Measurements from ENCODE around the gene EHBP1.

EHBP1 gene

DNA sequence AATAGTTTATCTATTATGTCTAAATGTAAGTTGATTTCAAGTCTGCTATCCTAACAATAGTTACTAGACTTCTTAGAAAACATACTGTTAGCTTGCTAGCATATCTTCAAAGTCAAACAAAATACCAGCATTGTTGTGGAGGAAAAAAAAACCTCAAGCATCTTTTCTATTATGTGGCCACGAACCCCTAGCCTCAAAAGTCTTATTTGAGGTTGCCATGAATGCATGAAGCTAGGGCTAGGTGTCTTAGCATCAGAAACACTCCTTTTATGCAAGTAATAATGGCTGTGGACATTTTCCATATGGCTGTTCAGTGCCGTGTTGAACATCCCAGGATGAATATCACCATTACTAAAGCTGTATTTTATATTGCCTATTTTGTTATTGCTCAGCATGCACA is 258.5 kb downstream of the EHBP1 start:
- DNase-seq (ENCODE audit: low read depth) = no peak

DNA sequence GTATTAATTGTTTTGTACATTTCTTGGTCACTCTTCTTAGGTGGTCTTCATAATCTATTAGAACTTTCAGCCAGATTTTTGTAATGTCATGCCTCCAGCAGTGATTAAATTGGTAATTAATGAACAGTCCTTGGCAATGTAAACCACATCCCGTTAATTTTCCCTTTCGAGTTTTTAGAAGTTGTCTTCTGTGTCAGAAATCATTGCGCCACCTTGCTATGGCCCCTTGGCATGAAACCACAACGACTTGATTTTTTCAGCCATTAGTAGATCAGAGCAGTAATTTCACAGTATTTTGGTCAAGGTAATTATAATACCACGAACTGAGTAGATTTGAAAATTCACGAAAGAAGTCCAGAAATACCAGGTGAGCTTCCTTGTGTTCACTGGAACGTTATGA is 259.2 kb downstream of the EHBP1 start:
- DNase-seq (ENCODE audit: low read depth) = no peak

DNA sequence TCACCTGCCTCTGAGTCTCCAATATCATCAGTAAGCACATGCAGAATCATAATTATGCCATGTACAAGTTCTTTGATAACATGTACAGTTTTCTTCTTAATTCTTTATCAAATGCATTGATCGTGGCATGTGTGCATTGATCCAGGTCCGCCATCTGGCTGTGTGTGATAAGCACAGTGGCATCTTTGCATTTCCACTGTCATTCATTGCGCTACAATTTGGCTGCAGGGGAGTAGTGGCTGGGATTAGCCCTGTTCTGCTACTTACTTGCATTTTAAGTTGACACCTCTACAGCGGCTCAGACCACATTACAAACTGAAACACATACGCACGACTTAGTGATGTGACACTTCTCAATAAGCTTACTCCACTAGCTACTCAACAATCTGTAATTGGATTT is 261.5 kb downstream of the EHBP1 start:
- no peak for DNase-seq (ENCODE audit: low read depth)

DNA sequence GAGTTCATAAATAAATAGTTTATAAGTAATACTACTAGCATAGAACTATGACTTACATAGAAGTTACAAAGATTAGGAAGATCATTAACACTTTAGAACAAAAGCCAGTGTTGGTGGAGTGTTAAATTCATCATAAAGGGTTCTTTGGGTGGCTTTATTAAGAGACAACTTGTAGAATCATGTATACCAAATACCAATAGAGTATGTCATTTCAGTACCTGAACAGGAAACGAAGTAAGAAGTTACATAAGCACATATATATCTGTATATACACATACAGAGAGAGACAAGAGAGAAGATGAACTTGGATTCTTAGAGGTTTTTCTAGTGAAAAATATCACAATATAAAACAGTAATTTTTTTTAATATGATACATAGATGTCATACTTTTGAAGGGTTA is 262.7 kb downstream of the EHBP1 start:
- DNase-seq (ENCODE audit: low read depth) = no peak

DNA sequence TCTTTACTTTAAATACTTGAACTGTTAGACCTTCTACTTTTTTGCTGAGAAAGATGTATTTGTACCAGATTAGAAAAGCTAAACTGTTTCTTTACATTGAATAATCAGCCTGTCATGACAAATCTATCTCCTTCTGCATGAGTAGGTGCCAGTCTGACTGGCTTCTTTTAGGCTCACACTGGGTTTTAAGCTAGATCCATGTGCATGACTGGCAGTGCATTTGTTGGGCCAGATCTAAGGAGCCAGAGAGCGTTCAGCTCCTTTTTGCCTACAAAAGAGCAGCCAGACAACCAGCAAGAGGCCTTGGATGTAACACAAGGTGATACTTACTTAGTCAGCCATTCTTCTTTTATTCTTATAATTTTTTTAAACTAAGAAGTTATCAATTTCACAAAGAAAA is 263.2 kb downstream of the EHBP1 start:
- DNase-seq (ENCODE audit: low read depth) = no peak

DNA sequence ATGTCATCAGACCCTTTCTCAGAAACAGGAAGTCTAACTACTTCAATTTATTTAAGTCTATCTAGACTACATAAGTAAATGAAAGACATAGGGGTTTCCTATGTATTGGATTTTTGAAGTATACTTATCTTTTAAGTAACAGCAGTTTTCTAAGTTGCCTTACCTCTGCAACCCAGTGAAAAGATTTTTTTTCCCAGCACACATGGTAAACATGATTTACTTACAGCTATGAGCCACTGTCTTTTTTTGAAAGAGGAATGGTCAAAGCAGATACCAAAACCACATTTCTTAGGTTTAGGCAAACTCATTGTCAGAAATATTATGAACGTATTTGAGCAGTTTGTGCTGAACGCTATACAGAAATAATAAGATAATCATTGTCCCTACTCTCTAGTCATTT is 266.4 kb downstream of the EHBP1 start:
- no peak for DNase-seq (ENCODE audit: low read depth)

DNA sequence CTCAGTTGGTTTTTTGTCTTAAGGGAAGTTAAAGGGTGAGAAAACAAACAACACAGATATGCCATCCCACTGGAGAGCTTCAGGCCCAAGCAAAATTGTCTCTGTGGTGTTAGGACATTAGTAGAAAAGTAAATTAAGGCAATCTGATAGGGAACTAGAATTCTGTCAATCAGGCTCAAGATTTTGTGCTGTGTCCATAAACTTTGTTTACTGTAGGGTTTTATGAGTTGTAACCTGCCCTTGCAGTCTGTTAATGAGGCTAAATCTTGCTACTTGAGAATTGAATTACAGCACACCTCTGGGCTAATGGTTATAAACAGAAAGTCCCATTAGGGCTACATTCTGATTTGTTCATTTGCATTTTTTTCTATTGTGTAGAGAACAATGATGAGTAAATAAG is 267.1 kb downstream of the EHBP1 start:
- no peak for DNase-seq (ENCODE audit: low read depth)

DNA sequence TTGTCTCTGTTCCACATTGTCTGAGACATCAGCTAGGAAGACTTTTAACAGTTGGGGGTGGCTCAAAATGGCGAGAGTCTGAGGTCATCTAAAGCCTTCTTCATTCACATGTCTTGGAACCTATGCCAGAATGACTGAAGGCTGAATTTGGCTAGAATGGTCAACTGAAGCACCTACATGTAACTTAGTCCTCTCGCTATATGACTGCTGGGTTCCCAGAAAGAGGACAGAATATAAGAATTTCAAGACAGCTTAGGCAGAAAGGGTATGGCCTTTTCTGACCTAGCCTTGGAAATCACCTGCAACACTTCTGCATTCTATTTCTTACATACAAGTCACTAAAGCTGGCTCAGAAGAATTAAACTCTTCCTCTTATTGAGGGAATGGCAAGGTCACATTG is 269.5 kb downstream of the EHBP1 start:
- no peak for DNase-seq (ENCODE audit: low read depth)

DNA sequence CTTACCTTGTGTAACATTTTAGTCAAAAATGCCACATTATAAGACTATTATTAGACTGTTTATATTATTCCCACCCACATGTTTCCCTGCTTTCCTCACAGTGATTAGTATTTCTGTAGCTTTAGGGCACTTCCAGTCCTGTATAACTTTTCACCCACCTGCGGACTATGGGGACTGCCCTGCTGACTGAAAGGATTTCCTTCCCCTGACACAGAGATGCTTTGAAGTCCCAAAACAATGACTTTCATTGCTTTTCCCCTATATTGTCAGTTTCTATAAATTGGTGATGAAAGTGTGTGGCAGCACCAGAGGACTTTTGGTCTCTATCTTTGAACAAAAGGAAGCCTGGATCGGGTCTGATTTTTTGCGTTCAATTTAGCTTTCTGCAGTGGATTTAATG is 286.1 kb downstream of the EHBP1 start:
- no peak for DNase-seq (ENCODE audit: low read depth)

DNA sequence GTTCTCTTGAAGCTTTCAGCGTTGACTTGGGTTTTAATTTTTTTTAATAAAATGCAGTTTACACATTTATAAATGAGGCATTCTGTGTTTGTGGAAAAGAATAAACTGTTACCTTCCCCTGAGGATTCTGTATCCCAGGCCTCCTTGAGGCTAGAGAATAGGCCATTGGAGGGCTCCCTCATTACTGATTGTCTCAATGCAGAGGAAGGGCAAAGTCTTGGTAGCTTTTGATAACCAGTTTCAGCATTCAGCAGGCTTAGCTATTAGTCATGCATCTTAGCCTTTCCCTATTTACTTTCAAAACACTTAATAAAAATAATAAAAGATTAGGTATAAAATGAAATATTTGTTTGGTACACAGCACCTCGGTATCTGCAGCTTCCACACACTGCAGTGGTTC is 287.0 kb downstream of the EHBP1 start:
- no peak for DNase-seq (ENCODE audit: low read depth)

DNA sequence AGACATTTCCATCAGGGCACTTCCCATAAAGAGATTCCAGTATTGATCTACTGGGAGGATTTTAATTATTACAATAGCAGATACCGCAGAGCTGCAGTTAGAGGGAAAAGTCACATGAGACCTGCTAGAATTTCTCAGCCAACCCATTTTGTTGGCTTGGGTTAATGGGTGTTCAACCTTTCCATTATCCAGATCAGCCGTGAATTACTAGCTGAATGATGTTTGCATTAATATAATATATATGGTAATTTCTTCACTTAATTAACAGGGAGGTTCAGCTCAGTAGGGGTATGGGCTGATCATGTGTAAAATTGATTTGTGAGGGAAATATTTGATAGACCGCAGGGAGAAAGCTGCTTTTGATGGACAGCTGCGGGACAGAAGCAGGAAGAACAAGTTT is 288.7 kb downstream of the EHBP1 start:
- no peak for DNase-seq (ENCODE audit: low read depth)

DNA sequence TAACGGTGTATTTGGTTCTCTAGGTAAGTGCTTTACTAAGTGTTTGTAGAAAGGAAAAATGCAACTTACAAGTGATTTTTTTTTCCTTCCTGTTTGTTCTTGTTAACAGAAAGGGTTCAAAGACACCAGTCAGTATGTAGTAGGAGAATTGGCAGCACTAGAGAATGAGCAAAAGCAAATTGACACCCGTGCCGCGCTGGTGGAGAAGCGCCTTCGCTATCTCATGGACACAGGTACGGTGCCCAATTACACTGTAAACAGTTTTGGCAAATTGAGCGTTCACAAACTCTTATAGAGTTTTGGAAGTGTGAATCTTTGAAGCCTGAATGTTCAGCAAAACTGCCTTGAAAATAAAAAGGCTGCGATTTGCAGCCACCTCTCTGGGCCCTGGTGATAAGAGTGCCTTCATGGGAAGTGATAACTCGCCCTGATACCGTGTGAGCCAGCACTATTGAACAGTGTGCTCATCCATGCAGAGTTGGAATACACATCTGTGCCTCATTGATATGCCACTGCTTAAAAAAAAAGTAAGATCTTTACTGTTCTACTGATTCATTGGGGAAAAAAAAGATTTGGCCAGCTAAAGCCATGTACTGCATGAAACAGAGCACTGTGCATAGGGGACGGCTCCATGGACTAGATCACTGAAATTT is 291.1 kb downstream of the EHBP1 start:
- DNase-seq (ENCODE audit: low read depth) = no peak

DNA sequence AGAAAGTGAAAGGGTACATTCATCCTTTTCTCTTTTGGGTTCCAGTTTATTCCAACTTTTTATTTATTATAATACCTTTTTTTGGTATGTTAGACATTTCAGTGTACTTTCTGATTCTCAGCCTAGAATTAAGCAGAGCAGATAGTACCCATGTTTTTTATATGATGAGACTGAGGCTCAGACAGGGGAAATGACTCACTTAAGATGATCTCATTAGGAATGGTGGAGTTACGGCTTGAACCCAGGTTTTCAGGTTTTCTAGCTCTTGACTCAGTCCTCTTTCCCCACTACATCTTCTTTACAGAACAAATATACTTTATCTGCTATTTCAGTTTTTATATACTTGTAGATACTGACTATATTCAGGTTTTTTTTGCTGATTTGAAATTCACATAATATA is 293.4 kb downstream of the EHBP1 start:
- no peak for DNase-seq (ENCODE audit: low read depth)

DNA sequence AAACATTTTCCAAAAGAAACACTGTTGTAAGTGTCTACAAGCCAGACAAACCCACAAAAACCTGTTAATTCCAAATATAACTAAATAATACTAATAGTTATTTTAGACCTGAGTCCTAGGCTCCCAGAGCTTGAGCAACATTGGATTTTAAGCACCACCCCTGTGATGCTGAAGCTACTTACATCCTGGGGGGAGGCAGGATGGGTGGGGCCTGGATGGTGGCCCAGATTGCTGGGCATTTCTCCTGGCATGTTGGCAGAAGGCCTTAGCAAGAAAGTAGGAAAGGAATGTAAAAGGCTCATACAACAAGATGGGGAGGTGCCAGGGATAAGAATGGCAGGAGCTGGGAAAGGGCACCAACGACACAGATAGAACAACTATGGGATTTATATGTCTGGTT is 294.4 kb downstream of the EHBP1 start:
- DNase-seq (ENCODE audit: low read depth) = no peak

DNA sequence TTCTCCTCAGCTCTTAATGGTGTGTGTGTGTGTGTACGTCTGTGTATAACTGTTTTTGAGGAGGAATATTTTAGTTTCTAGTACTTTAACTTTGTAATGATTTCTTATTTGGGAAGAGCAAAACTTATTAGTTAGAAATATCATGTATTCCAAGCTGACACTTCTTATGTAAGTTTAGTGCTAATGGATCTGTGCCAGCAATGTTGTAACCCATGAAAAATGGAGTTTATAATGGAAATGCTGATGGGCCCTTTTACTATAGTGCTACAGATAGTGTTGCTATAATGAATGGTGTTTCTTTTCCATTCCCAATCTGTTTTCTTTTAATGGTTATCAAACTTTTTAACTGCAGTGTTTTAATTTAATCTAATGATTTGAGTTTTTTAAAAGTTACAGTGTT is 295.3 kb downstream of the EHBP1 start:
- no peak for DNase-seq (ENCODE audit: low read depth)

DNA sequence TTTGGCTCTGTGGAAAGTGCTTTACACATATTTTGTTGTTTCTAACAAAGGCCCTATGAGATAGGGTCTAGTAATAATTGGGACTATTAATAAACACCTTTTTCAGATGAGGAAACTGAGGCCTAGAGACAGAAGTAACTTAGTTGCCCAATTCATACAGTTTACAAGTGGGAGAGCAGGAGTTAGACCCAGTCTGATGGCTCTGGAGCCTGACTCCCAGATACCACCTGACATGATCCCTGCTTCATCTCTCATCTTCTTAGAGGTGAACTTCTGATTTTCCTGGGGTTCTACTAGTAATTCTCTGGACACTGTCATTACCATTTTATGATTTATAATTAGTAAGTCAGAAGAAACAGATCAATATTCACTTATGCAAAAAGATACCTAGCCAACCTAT is 296.1 kb downstream of the EHBP1 start:
- DNase-seq (ENCODE audit: low read depth) = no peak

DNA sequence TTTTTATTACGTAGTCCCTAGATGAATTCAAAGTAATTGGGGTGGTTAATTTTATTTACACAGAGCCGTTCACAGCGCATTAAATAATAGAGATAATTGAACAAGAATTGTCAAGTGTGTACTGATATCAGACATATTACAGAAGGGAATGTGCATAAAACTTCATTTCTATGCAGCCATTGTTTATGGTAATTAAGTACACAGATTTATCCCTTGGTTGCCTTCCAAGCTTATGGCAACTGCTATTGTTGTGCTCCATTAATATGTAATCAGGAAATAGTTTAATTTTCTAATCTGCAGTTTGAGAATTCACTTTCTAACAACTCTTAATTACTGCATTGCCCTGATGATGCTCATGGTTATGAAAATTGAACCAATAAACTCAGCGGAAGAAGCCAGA is 297.8 kb downstream of the EHBP1 start:
- DNase-seq (ENCODE audit: low read depth) = no peak

DNA sequence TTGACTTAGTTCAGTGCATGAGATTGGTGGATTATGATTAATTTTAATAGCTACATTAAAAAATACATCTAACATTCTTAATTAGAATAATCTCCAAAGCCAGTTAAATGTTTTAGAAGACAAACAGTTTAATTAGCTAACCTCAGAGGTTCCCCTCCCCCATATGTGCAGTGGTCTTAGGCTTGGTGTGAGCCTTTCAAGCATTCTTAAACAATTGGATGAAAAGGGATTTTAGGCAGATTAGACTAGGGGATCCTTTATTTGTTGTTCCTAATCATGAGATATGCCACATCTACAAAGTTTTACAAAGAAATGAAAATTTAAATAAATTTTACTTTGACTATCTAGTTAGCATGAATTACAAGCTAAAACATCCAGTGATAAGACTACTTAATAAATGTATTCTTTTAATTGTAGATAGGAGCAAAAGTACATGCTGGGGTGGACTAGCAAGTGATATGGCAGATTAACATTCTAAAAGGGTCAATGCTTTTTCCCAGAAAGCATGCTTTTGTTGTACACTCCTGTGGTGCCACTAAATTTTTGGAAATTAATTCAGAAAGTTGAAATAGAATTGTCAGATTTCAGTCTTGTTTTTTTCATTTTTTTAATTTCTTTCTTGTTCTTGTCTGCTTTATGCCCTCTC is 302.4 kb downstream of the EHBP1 start:
- DNase-seq (ENCODE audit: low read depth) = no peak

DNA sequence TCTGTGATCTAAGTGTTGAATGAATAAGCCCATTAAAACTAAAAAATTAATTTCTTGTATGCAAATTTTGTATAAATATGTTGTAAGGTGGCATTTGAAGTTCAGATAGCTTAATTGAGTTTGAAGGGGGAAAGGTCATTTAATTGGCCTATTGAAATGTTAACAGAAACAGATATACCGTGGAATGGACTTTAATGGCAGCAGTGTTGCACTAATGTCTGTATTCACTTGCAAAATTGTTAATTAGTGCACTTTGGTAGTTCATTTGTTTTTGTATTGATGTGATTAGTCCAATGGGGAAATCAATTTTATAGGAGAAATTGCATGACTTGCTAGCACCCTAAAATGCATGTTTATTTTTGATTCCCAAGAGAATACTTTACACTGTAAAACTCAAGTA is 303.3 kb downstream of the EHBP1 start:
- DNase-seq (ENCODE audit: low read depth) = no peak

DNA sequence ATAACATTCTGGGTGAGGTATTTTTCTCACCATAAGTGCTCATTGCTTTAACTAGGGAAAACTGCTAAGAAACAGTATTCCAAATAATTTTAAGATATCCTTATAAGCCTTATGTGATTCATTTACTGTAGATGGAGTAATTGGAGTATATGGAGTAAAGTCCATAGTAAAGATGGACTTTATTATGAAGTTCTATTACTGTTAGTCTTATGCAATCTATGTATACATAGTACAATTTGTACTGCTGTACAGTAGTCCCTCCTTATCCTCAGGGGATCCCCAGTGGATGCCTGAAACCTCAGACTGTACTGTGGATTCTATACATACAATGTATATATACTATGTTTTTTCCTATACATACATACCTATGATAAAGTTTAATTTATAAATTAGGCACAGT is 304.0 kb downstream of the EHBP1 start:
- no peak for DNase-seq (ENCODE audit: low read depth)

DNA sequence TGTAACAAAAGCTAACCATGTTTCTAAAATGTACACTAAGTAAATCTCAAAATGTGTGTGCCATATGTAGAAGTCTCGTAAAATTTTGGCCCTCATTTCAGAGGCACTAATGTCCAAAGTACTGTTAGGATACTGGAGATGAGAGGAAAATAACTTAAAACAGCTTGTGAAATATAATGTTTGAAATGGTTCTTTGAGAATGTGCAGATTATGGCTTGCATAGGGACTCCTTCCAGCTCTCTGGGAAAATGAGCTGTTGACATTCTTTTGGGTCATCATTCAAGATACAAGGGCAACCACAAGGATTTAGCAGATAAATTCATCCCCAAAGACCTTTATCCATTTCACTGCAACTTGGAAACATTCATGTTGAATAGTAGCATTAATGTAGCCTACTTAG is 307.0 kb downstream of the EHBP1 start:
- DNase-seq (ENCODE audit: low read depth) = no peak

DNA sequence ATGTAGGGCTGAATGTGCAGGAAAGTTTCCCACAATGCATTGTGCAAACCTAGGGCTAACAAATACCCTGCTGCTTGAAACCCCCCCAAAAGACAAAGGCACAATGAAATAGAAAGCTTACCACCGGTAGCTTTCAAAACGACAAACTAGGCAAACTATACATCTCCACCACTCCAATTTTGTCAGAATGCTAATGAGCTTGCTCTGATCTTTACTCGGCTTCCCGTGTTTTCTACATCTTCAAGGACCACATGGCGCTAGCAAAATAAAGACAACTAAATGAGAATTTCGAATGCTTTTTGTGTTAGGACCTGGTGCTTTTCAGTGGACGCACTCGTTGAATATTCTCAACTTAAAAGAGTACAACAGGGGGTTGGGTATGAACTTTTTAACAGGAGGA is 307.9 kb downstream of the EHBP1 start:
- no peak for DNase-seq (ENCODE audit: low read depth)

DNA sequence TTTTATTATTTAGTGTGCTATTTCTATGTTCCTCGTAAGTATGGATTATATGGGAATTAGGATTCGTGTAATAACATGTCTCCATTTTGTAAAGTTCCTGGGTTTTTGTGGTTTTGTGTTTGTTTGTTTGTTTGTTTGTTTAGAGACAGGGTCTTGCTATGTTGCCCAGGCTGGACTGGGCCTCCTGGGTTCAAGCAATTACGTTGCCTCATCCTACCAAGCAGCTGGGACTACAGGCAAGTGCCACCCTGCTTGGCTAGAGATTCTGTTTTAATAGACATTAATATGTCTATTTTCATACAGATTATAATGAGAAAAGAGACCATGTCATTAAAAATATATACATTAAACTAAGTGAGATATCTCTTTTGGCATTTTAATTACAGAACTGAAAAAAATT is 309.9 kb downstream of the EHBP1 start:
- no peak for DNase-seq (ENCODE audit: low read depth)

DNA sequence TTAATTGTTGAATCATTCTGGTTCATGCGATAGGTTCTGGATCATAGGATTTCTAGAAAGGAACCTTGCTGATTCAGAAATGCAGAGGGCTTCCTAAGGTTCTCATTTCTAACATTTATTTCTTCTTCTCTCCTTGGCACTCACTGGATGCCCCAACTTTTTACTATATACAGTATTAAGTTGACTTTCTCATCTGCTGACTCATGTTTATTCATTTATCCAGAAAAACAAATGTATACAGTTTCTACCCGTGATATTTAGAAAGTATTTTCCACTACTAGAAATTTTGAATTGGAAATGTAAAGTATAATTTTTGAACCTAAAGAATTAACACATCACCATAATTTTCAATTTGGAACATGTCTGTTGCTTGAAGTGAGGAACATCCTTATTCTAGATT is 312.9 kb downstream of the EHBP1 start:
- no peak for DNase-seq (ENCODE audit: low read depth)
